Hematopoietic multipotent progenitor cell treated with erythropoietin and hydrocortisone succinate and interleukin-3 and kit ligand, for 15 days (in vitro differentiated cells): Measurements from ENCODE around the gene PRDM9.
"Not testable (repeated sequence)": the region's sequence is repeated elsewhere in the genome, so short reads cannot be mapped to it uniquely, and the experiment has no call there.

Source experiments
- DNase-seq: peaks from one replicate; pipeline ENCODE4 v3.0.0-alpha.2; 2015; ENCODE audit warnings: low spot score

PRDM9 gene

GRCh38 chr5:23527216-23527920 lies 20.0 kb downstream of the PRDM9 start:
- DNase-seq = not testable (repeated sequence)

DNA sequence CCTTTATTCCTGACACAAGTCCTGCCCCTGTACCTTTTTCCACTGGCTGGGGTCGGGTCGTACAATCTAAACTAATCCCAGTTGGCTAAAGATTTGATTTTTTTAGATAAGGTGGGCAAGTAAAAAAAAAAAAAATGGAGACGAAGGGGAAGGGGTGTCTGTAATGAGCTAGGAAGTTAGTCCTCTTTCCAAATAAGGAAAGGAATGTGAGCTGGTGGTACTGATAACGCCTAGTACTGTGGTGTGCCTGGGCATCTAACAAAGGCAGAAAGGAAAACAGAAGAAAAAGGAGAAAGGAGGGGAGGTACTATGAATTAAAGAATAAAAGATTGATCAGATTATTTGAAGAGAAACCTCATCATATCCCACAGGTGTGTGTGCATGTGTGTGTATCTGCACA lies 21.3 kb downstream of the PRDM9 start:
- DNase-seq = no peak

DNA sequence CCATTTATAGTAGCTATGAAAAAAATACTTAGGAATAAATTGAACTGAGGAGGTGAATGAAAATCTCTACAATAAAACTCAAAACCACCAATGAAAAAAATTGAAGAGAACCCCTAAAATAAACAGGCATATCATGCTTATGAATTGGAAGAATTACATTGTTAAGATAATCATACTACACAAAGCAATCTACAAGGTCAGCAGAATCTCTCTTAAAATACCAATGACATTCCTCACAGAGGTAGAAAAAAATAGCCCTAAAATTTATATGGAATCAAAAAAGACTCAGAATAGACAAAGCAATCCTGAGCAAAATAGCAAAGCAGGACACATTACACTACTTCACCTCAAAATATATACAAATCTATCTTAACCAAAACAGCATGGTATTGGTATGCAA lies 23.2 kb downstream of the PRDM9 start:
- DNase-seq = no peak

GRCh38 chr5:23571059-23571458 lies 63.6 kb downstream of the PRDM9 start:
- no peak for DNase-seq
